ENCODE data around the gene PLXDC2.

The PLXDC2 gene

GRCh38 chr10:19935176-19935575 lies 118.9 kb downstream of the PLXDC2 start:
- DNase-seq, result no peak

- no peak for DNase-seq
Observed at GRCh38 chr10:19936289-19936688, 120.1 kb downstream of the PLXDC2 start.

- DNase-seq, result no peak
Observed at GRCh38 chr10:19937989-19938388, 121.8 kb downstream of the PLXDC2 start.

- no peak for DNase-seq
Observed at GRCh38 chr10:19941206-19941880, 125.1 kb downstream of the PLXDC2 start.

GRCh38 chr10:19944911-19945663 lies 128.9 kb downstream of the PLXDC2 start:
- DNase-seq, result peak in 22 of 58 donors; percentile 13 to 53 (median 29)

GRCh38 chr10:19946245-19946644 lies 130.0 kb downstream of the PLXDC2 start:
- DNase-seq, result no peak

- no peak for DNase-seq
Observed at GRCh38 chr10:19946791-19947190, 130.6 kb downstream of the PLXDC2 start.

DNA sequence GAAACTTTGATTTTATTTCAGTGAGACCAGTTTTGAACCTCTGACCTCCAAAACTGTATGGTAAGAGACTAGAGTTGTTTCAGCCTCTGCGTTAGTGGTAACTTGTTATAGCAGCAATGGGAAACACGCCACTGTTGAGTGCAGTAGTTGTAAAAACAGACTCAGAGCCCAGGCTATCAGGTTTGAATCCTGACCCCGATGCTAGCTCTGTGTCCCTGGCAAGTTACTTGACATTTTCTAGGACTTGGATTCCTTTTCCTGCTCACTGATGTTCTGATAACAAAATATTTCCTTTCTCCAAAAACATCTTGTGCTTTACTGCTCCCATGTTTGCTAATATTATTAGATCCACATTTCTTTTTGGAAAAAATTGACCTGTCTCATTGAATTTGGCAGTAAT lies 131.0 kb downstream of the PLXDC2 start:
- no peak for DNase-seq

DNA sequence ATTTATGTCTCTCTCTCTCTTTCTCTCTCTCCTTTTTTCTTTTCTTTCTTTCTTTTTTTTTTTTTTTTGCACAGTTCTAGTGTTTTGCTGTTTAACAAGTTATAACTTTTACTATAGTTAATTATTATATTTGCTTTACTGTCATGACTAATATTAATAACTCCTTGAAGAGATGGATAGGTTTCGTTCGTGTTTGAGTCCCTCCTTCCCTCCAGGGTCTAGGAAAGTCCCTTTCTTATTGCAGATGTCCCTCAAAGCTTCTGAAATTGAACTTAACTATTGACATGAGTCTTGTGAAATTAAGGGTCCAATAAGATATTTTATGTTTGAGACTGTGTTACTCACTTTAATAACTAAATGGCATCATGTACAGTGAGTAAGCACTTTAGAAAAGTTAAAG lies 131.4 kb downstream of the PLXDC2 start:
- no peak for DNase-seq

DNA sequence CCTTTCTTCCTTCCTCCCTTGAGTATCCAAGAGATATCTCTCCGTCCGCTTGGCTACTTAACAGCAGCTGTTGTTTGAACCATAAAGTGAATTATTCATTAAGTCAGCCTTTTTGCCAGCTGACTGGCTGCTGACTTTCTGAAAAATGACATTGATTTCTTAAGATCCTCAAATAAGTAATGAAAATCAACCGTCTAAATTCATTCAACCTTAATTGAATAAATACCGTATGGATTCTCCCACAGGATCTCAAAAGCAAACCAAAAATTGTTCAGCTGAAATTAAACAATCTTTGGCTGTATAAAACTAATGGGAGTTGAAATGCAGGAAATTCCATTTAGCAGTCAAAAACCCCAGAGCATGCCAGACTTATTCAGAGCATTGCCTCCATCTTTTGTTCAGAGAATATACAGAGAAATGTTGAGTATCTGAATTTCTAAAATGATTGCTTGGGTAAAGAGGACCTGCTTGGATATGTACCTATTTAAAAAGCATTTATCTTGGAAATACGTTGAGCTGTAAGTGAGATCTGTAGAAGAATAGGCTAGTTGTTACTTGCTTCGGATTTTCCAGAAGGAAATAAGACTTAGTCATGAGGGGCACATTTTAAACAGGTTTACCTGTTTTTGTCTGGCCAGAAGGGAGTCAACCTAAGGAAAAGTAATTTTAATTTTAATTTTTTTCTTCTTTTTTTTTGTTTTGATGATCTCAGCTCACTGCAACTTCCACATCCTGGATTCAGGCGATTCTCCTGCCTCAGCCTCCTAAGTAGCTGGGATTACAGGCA lies 136.2 kb downstream of the PLXDC2 start:
- no peak for DNase-seq

GRCh38 chr10:19954601-19955000 lies 138.4 kb downstream of the PLXDC2 start:
- DNase-seq, result no peak

DNA sequence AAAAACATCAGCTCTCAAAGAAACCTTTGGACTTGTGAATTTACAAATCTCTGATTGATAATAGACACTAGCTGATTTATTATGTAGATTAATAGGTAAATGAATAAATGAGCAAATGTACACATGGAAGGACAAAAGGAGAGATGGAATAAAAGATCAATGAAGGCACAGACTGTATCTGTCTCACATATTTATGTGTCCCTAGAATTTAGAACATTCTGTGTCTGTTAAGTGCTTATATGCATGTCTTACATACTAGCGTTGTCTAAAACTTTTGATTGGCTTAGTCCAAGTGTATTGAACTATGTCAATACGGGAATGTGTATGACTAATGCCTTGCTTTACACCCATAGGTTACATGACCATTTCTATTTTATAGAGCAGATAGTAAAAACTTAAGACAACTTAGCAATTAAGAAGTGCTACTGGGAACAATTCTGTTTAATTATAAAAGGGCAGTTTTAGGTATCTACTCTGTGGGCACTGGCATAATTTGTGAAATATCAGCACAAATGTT lies 140.3 kb downstream of the PLXDC2 start:
- no peak for DNase-seq

- no peak for DNase-seq
Observed at GRCh38 chr10:19958787-19959186, 142.6 kb downstream of the PLXDC2 start.

- DNase-seq, result peak in 6 of 58 donors; percentile 26 to 47 (median 34)
Observed at GRCh38 chr10:19961076-19962053, 145.1 kb downstream of the PLXDC2 start.

DNA sequence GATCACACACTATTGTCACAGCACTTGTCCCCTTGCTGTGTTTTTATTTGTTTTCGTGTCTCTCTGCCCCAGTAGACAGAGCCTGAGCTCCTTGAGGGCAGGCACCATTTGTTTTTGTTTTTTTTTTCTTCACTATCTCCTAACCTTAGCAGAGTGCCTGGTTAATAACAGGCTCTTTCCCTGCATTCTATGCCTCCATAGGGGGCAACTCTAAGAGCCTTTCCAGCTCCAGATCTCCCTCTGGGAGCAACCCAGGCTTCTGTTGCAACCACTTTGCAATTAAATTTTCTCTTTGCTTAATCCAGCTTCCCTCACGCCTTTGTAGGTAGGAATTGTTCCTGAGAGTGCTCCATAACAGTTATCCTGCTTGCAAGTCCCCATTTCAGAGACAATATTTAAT lies 148.4 kb downstream of the PLXDC2 start:
- no peak for DNase-seq

DNA sequence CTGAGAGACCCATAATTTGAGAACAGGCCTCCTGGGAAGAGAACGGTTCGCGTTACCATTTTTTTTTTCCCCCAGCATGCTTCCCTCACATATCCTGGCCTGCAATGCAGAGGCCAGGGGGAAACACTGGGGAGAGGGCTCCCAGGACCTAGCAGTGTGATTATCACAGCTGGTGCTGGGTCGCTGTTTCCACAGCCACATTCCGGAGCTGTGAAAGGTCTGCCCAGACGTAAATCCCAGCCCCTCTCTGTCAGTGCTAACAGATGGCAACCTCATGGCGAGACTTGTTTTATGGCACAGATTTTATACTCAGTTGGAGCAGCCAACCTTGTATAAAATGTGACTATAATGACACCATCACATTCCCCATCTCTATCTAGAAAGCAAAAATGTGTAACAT lies 150.5 kb downstream of the PLXDC2 start:
- DNase-seq, result no peak

DNA sequence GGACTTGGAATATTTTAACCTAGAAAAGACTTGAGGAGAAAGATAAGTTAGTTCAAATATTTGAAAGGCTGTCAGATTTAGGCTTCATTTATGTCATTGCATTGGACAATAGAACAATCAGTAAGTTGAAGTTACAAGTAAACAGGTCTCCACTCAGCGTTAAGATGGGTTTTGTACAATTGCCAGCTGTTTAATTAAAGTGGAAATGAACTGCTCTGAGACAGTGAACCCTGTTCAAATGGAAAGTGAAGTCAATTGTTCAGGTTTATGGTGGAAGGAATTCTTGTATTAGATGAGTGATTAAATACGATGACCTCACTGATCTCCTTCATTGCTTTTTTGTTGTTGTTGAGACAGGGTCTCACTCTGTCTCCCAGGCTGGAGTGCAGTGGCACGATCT lies 151.7 kb downstream of the PLXDC2 start:
- DNase-seq, result no peak

- DNase-seq, result no peak
Observed at GRCh38 chr10:19968745-19969144, 152.5 kb downstream of the PLXDC2 start.

GRCh38 chr10:19970256-19970655 lies 154.0 kb downstream of the PLXDC2 start:
- no peak for DNase-seq

DNA sequence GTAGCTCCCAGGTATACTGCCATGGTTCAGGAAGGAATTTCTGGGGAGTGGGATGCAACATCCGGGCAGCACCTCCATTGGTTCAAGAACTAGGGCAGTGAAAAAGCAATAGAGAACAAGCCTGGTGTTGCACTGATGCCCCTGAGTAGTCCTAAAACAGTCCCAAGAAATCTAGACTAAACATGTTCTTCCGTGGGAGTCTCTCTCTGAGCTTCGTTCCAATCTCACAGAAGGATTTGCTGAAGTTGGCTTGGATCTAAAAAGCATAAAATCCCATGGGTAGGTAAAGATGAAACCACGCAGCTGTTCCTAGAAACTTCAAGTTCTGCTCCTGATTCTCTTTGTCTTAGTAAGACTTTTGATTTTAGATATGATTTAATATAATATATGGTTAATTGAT lies 154.5 kb downstream of the PLXDC2 start:
- DNase-seq, result no peak
